GM23338 (cell line): Measurements from ENCODE around the gene PLS1.

ENCODE experiments used
- CREB1 ChIP-seq: fragments of 250-450 bp; sonication (Bioruptor Pico); IDR thresholded peaks from 2 replicates; pipeline ENCODE4 v1.5.0; 2020; ENCODE audit warnings: low read depth, mild to moderate bottlenecking, moderate library complexity
- TF ChIP-seq, protein P1 (sequence below), 2 experiments: fragments of 200-600 bp in 1 of 2; sonication (generic) in 1 of 2; conservative IDR thresholded peaks; 2 replicates each; pipeline versions ENCODE4 v1.5.1 to v1.6.1; 2016 to 2017; ENCODE audit warnings: antibody characterized with exemption in 2 of 2, low read depth in 2 of 2, mild to moderate bottlenecking in 2 of 2, moderate library complexity in 1 of 2

DNA sequence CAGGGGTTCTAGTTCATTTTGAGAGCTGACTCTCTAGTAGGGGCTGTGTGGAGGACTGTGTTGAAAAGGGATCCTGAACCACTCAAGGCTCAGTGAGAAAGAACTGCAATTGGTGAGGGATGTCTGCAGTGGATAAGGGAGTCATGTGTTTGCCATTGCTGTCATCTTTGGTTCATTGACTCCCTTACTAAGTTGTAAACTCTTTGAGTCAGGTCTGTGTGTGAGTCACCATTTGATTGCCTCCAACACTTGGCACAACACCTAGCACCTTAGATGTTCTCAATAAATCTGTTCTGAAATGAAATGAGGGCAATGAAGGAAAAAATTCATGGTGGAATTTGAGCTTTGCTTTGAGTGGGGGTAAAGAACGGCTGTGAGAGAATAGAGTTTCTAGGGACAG, 51.7 kb downstream of the PLS1 start:
- TF ChIP-seq, protein P1, sequence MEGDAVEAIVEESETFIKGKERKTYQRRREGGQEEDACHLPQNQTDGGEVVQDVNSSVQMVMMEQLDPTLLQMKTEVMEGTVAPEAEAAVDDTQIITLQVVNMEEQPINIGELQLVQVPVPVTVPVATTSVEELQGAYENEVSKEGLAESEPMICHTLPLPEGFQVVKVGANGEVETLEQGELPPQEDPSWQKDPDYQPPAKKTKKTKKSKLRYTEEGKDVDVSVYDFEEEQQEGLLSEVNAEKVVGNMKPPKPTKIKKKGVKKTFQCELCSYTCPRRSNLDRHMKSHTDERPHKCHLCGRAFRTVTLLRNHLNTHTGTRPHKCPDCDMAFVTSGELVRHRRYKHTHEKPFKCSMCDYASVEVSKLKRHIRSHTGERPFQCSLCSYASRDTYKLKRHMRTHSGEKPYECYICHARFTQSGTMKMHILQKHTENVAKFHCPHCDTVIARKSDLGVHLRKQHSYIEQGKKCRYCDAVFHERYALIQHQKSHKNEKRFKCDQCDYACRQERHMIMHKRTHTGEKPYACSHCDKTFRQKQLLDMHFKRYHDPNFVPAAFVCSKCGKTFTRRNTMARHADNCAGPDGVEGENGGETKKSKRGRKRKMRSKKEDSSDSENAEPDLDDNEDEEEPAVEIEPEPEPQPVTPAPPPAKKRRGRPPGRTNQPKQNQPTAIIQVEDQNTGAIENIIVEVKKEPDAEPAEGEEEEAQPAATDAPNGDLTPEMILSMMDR (conservative IDR thresholded peaks at IDR 0.05; ENCODE audit: low read depth in 2 of 2) = no peak
- TF ChIP-seq CREB1 (CRISPR knock-in tag) = no peak
